H9 (cell line): ENCODE data around the gene SH2D6. TPM values are rescaled to one million over a fixed set of nuclear protein-coding genes. Genes with fewer than 3 reads are reported as not detected.

ENCODE experiments used
- DNase-seq: peaks from one replicate; pipeline ENCODE4 v3.0.0-alpha.2; 2017
- H2AFZ ChIP-seq: one replicate; pipeline ENCODE4 v1.6.1; 2013; ENCODE audit warnings: mild to moderate bottlenecking, low read length, control low read depth, moderate library complexity
- H2AK5ac ChIP-seq: 2 replicates; pipeline ENCODE4 v1.6.1; 2013; ENCODE audit warnings: low read length, control low read depth, mixed read lengths; ENCODE audit not compliant: insufficient read length
- H2BK120ac ChIP-seq: one replicate; pipeline ENCODE4 v1.6.1; 2013; ENCODE audit warnings: low read depth, mild to moderate bottlenecking, low read length, control low read depth, inconsistent platforms; ENCODE audit not compliant: poor library complexity, severe bottlenecking
- H2BK12ac ChIP-seq: 2 replicates; pipeline ENCODE4 v1.6.1; 2013; ENCODE audit warnings: low read length, control low read depth, mixed read lengths, low read depth; ENCODE audit not compliant: insufficient read length
- H2BK15ac ChIP-seq: 2 replicates; pipeline ENCODE4 v1.6.1; 2013; ENCODE audit warnings: low read depth, low read length, control low read depth
- H2BK20ac ChIP-seq: one replicate; pipeline ENCODE4 v1.6.1; 2013; ENCODE audit warnings: low read depth, mild to moderate bottlenecking, low read length, control low read depth, inconsistent platforms; ENCODE audit not compliant: poor library complexity, severe bottlenecking
- H2BK5ac ChIP-seq: 2 replicates; pipeline ENCODE4 v1.6.1; 2013; ENCODE audit warnings: low read length, control low read depth, mixed read lengths; ENCODE audit not compliant: insufficient read length
- H3K14ac ChIP-seq: 2 replicates; pipeline ENCODE4 v1.6.1; 2013; ENCODE audit warnings: low read length, control low read depth; ENCODE audit not compliant: insufficient read depth
- H3K18ac ChIP-seq: 2 replicates; pipeline ENCODE4 v1.6.1; 2013; ENCODE audit warnings: low read depth, mild to moderate bottlenecking, mixed read lengths, low read length, control low read depth; ENCODE audit not compliant: insufficient read length
- H3K23ac ChIP-seq: 2 replicates; pipeline ENCODE4 v1.6.1; 2013; ENCODE audit warnings: low read length, control low read depth, mixed read lengths, low read depth; ENCODE audit not compliant: insufficient read length
- H3K23me2 ChIP-seq: 2 replicates; pipeline ENCODE4 v1.6.1; 2013; ENCODE audit warnings: low read depth, mild to moderate bottlenecking, mixed read lengths, low read length, control low read depth; ENCODE audit not compliant: insufficient read length, poor library complexity, severe bottlenecking
- H3K27ac ChIP-seq: 2 replicates; pipeline ENCODE4 v1.5.1; 2013; ENCODE audit warnings: low read length, control low read depth, mixed read lengths, low read depth; ENCODE audit not compliant: insufficient read length
- H3K27me3 ChIP-seq: 2 replicates; pipeline ENCODE4 v1.6.1; 2013; ENCODE audit warnings: low read length, control low read depth, inconsistent platforms; ENCODE audit not compliant: insufficient read depth
- H3K4ac ChIP-seq: 2 replicates; pipeline ENCODE4 v1.6.1; 2013; ENCODE audit warnings: low read depth, mild to moderate bottlenecking, control low read depth, inconsistent platforms, low read length, moderate library complexity
- H3K4me1 ChIP-seq: 2 replicates; pipeline ENCODE4 v1.6.1; 2013; ENCODE audit warnings: low read length, control low read depth, inconsistent platforms; ENCODE audit not compliant: insufficient read depth
- H3K4me2 ChIP-seq: 2 replicates; pipeline ENCODE4 v1.6.1; 2013; ENCODE audit warnings: low read length, control low read depth, mixed read lengths; ENCODE audit not compliant: insufficient read length, insufficient read depth
- H3K56ac ChIP-seq: 2 replicates; pipeline ENCODE4 v1.6.1; 2013; ENCODE audit warnings: low read depth, mild to moderate bottlenecking, mixed read lengths, low read length, control low read depth; ENCODE audit not compliant: insufficient read length
- H3K79me1 ChIP-seq: 2 replicates; pipeline ENCODE4 v1.6.1; 2013; ENCODE audit warnings: low read depth, mild to moderate bottlenecking, moderate library complexity, low read length, control low read depth, inconsistent platforms; ENCODE audit not compliant: insufficient read depth, poor library complexity, severe bottlenecking
- H3K79me2 ChIP-seq: 2 replicates; pipeline ENCODE4 v1.6.1; 2013; ENCODE audit warnings: low read length, control low read depth, inconsistent platforms; ENCODE audit not compliant: insufficient read depth
- H3K9ac ChIP-seq: 2 replicates; pipeline ENCODE4 v1.6.1; 2013; ENCODE audit warnings: low read length, control low read depth, mixed read lengths; ENCODE audit not compliant: insufficient read length; ENCODE audit errors: extremely low read depth
- H3K9me3 ChIP-seq: one replicate; pipeline ENCODE4 v1.6.1; 2013; ENCODE audit warnings: low read depth, low read length, inconsistent platforms; ENCODE audit not compliant: control insufficient read depth
- H3T11ph ChIP-seq: one replicate; pipeline ENCODE4 v1.6.1; 2013; ENCODE audit warnings: mild to moderate bottlenecking, low read length, control low read depth, inconsistent platforms
- H4K20me1 ChIP-seq: one replicate; pipeline ENCODE4 v1.6.1; 2013; ENCODE audit not compliant: control insufficient read depth, insufficient read length, insufficient read depth
- H4K5ac ChIP-seq: 2 replicates; pipeline ENCODE4 v1.6.1; 2013; ENCODE audit warnings: low read depth, mild to moderate bottlenecking, mixed read lengths, low read length, control low read depth; ENCODE audit not compliant: insufficient read length
- H4K8ac ChIP-seq: replicated peaks from 2 replicates; pipeline ENCODE4 v1.6.1; 2013; ENCODE audit warnings: low read length, control low read depth, mixed read lengths, low read depth; ENCODE audit not compliant: insufficient read length
- H4K91ac ChIP-seq: 2 replicates; pipeline ENCODE4 v1.6.1; 2013; ENCODE audit warnings: low read depth, mild to moderate bottlenecking, moderate library complexity, mixed read lengths, low read length, control low read depth; ENCODE audit not compliant: insufficient read length
- H3K27ac Mint-ChIP-seq, 3 experiments: 2 replicates in 2 of 3; 3 replicates in 1 of 3; pipeline ENCODE4 v1.8.0; 2020 to 2021; ENCODE audit warnings: mixed read lengths in 3 of 3, mild to moderate bottlenecking in 1 of 3, moderate library complexity in 1 of 3
- H3K27me3 Mint-ChIP-seq: 2 replicates; pipeline ENCODE4 v1.8.0; 2021; ENCODE audit warnings: low read depth, mild to moderate bottlenecking, moderate library complexity, mixed read lengths
- H3K36me3 Mint-ChIP-seq, 3 experiments: 2 replicates in 2 of 3; 3 replicates in 1 of 3; pipeline ENCODE4 v1.8.0; 2020 to 2021; ENCODE audit warnings: low read depth in 3 of 3, mixed read lengths in 3 of 3; ENCODE audit not compliant: insufficient read depth in 1 of 3
- H3K4me1 Mint-ChIP-seq, 2 experiments: 2 replicates each; pipeline ENCODE4 v1.8.0; 2020; ENCODE audit warnings: mixed read lengths in 2 of 2
- H3K4me3 Mint-ChIP-seq, 2 experiments: 2 replicates in 1 of 2; 3 replicates in 1 of 2; pipeline ENCODE4 v1.8.0; 2020 to 2021; ENCODE audit warnings: mild to moderate bottlenecking in 2 of 2, mixed read lengths in 2 of 2, moderate library complexity in 1 of 2
- H3K9me3 Mint-ChIP-seq, 2 experiments: 2 replicates in 1 of 2; 3 replicates in 1 of 2; pipeline ENCODE4 v1.8.0; 2020; ENCODE audit warnings: mild to moderate bottlenecking in 2 of 2, mixed read lengths in 2 of 2, moderate library complexity in 1 of 2
- CTCF ChIP-seq: fragments of 200-600 bp; sonication (generic); conservative IDR thresholded peaks from 3 replicates; pipeline ENCODE4 v1.8.0; 2021; ENCODE audit warnings: antibody characterized with exemption, mild to moderate bottlenecking
- WGBS: extraction: QIAGEN DNeasy Blood & Tissue Kit; methylation state at CpG from one replicate; pipeline ENCODE4 v1.1.7; 2013; ENCODE audit warnings: missing lambda C conversion rate, low lambda C conversion rate, mixed read lengths; ENCODE audit not compliant: insufficient read length; ENCODE audit errors: extremely low coverage; 5-methylcytosine and 5-hydroxymethylcytosine counted together
- total RNA-seq: library from RNA; stranded (reverse); gene quantifications from 2 replicates; pipeline ENCODE4 v1.2.1, GENCODE V29; 2021

SH2D6 gene
- total RNA-seq, 1 experiment from 2014 or later = 0.61 TPM

- WGBS = no CpG with 5 or more reads among the region's 5 CpGs
- H4K91ac ChIP-seq = no peak overlapping the region
- no peak overlapping the region for H3K14ac ChIP-seq
- H3K27ac ChIP-seq = no peak overlapping the region
- TF ChIP-seq CTCF = no peak
- H3K18ac ChIP-seq = no peak overlapping the region
- DNase-seq = no peak
- H3K4me1 ChIP-seq = peaks cover 16% of the 10 kb centered on the region; the same call in 1 of the 2 replicates
- no peaks in the 10 kb centered on the region for H3K27me3 ChIP-seq
- no peaks in the 10 kb centered on the region for H4K20me1 ChIP-seq
- H3K23ac ChIP-seq = no peak overlapping the region
- no peak overlapping the region for H2BK120ac ChIP-seq
- H3T11ph ChIP-seq = no peak overlapping the region
- H3K79me1 ChIP-seq = no peaks in the 10 kb centered on the region
- no peak overlapping the region for H3K4me2 ChIP-seq
- no peak overlapping the region for H2AK5ac ChIP-seq
- H3K56ac ChIP-seq = no peak overlapping the region
- no peak overlapping the region for H2BK5ac ChIP-seq
- no peak overlapping the region for H2AFZ ChIP-seq
- H2BK15ac ChIP-seq = no peak overlapping the region
- no peak overlapping the region for H3K4ac ChIP-seq
- Mint-ChIP-seq H3K9me3 (peaks cover 0 to 2% of the 10 kb centered on the region in 2 experiments; a peak in 1 of 5 replicates), H3K36me3 (peaks cover 0 to 4% (median 4%) of the 10 kb centered on the region in 3 experiments; a peak in 3 of 7 replicates), H3K27ac (peak overlapping the region in 1 of 3 experiments; percentile 44; a peak in 2 of 7 replicates), H3K27me3 (peaks cover 11% of the 10 kb centered on the region), H3K4me1 (peaks cover 45 to 51% of the 10 kb centered on the region in 2 experiments), H3K4me3 (no peak overlapping the region; a peak in 1 of 5 replicates)
- no peak overlapping the region for H2BK12ac ChIP-seq
- H2BK20ac ChIP-seq = no peak overlapping the region
- H4K5ac ChIP-seq = no peak overlapping the region
- H3K9me3 ChIP-seq = no peaks in the 10 kb centered on the region
- no peak overlapping the region for H4K8ac ChIP-seq
- H3K79me2 ChIP-seq = no peaks in the 10 kb centered on the region
- H3K23me2 ChIP-seq = no peaks in the 10 kb centered on the region
- no peak overlapping the region for H3K9ac ChIP-seq
Measured at GRCh38 chr2:85457043-85457442, 38.5 kb downstream of the SH2D6 start.
